H7 (cell line): ENCODE results near the gene SIN3B. TPM values are rescaled to one million over a fixed set of nuclear protein-coding genes. Genes with fewer than 3 reads are reported as not detected.

ENCODE experiments used
- DNase-seq: peaks from one replicate; pipeline ENCODE4 v3.0.0; 2012
- H3K27me3 ChIP-seq: 2 replicates; pipeline ENCODE4 v1.6.0; 2011; ENCODE audit warnings: mild to moderate bottlenecking, low read length; ENCODE audit not compliant: control insufficient read depth, insufficient read depth
- H3K36me3 ChIP-seq: replicated peaks from 2 replicates; pipeline ENCODE4 v1.5.1; 2011; ENCODE audit warnings: low read length; ENCODE audit not compliant: control insufficient read depth, insufficient read depth
- H3K4me3 ChIP-seq: 2 replicates; pipeline ENCODE4 v1.5.1; 2011; ENCODE audit warnings: low read depth, mild to moderate bottlenecking, control low read depth, low read length, moderate library complexity; ENCODE audit not compliant: insufficient read depth
- total RNA-seq: library from RNA; depleted of rRNA; stranded (reverse); fragments of >200 nt; shearing (Covaris generic); gene quantifications from 2 replicates; pipeline ENCODE4 v1.2.3, GENCODE V29; 2014

The SIN3B gene
- total RNA-seq, 1 experiment from 2014 or later: 47.3 TPM

DNA sequence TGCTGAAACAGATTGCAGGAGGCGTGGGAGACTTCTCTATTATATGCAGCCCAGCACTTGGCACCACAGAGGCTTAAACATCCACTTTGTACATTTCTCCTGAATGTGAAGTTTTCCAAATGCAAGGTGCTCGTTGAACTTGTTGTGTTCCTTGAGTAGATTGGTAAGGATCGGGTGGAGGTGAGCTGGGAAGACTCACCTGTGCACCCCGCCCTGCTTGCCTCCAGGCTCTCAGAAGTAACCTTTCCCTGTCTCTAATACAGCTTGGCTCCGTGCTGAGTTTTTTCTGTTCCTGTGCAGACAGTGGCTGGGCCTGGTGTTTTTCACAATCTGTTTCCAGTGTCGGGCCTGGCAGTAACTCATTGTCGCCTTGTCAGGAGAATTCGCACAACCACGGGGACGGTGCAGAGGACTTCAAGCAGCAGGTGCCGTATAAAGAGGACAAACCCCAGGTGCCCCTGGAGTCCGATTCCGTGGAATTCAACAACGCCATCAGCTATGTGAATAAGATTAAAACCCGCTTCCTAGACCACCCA is 12.3 kb downstream of the SIN3B start:
- H3K27me3 ChIP-seq: no peaks in the 10 kb centered on the region
- peaks cover 52% of the 10 kb centered on the region for H3K36me3 ChIP-seq
- DNase-seq: no peak
- no peak overlapping the region for H3K4me3 ChIP-seq

DNA sequence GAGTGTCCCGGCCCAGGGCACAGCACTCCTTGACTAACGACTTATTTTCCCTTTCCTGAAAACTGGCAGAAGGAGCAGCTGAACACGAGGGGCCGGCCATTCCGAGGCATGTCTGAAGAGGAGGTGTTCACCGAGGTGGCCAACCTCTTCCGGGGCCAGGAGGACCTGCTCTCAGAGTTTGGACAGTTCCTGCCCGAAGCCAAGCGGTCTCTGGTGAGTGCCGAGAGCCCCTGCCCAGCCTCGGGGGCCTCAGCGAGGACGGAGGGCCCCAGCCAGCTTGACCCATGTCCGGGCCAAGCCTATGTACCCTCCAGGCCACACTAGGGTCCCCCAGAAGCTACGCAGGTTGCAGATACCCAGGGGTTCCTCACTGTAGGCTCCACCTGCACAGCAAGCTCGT is 17.7 kb downstream of the SIN3B start:
- Histone ChIP-seq H3K27me3 (no peaks in the 10 kb centered on the region), H3K36me3 (peaks cover 56% of the 10 kb centered on the region), H3K4me3 (no peak overlapping the region)
- no peak for DNase-seq

- no peak for DNase-seq
- Histone ChIP-seq H3K4me3 (no peak overlapping the region), H3K36me3 (peaks cover 57% of the 10 kb centered on the region), H3K27me3 (no peaks in the 10 kb centered on the region)
Observed at GRCh38 chr19:16847430-16847829, 18.2 kb downstream of the SIN3B start.

DNA sequence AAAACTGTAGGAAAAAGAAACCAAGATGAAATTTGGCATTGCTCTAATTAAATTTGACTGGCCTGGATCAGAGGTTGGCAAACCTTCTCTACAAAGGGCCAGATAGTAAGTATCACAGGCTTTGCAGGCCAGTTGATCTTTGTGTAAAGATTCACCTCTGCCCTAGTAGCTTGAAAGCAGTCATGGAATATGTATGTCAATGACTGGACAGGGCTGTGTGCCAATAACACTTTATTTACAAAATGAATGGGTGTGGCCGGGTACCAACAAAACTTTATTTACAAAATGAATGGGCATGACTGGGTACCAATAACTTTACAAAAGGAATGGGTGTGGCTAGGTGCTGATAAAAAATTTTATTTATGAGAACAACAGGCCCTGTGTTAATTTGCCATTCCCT is 20.0 kb downstream of the SIN3B start:
- Histone ChIP-seq H3K4me3 (no peak overlapping the region), H3K36me3 (peaks cover 57% of the 10 kb centered on the region), H3K27me3 (no peaks in the 10 kb centered on the region)
- no peak for DNase-seq

- Histone ChIP-seq H3K4me3 (no peak overlapping the region), H3K27me3 (no peaks in the 10 kb centered on the region), H3K36me3 (peaks cover 55% of the 10 kb centered on the region)
- DNase-seq: no peak
Observed at GRCh38 chr19:16850133-16850532, 20.9 kb downstream of the SIN3B start.

DNA sequence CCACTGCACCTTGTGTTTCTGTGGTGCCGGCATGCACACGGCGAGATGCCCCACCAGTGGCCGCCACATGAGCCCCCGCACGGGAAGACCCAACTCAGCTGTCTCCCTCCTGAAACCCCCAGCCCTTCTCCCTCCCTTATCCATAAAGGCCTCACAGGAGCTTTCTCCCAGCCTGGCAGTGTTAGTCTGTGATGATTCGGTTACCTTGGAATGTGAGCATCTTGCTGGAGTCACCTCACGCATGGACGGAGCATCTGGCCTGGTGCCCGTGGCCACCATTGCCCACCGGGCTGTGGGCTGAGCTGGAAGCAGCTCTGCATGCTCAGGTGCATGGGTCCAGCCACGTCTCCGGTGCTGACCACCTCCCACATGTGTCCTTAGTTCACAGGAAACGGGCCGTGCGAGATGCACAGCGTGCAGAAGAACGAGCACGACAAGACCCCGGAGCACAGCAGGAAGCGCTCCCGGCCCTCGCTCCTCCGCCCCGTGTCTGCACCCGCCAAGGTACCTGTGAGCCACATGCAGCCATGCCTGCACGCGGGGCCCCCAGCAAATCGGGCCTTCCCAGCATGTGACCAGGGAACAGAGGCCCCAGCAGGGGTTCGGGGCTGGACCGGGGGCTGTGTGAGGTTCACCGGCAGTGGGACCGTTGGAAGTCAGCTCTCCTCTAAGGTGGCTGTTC is 22.0 kb downstream of the SIN3B start:
- Histone ChIP-seq H3K4me3 (no peak overlapping the region), H3K27me3 (no peaks in the 10 kb centered on the region), H3K36me3 (peaks cover 51% of the 10 kb centered on the region)
- peak; percentile 38 for DNase-seq

GRCh38 chr19:16853066-16853465 is 23.9 kb downstream of the SIN3B start:
- H3K36me3 ChIP-seq: peaks cover 37% of the 10 kb centered on the region
- H3K4me3 ChIP-seq: no peak overlapping the region
- no peak for DNase-seq
- no peaks in the 10 kb centered on the region for H3K27me3 ChIP-seq

DNA sequence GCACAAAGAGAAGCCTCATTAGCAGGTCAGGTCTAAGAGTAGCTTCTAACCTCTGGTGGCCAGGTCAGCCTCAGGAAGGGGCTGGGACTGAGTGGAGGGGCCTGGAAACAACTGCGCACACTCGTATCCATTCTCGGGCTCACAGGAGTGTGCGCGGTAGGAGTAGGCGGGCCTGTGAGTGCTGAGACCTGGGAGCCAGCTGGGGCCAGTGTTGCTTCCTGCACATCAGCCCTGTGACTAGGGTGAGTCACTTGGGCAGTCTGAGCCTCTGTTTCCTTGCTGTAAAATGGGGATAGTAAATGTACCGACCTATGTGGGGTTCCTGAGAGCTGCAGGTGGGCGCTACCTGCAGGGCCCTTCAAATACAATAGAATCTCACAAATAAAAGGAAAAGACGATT is 26.9 kb downstream of the SIN3B start:
- peaks cover 23% of the 10 kb centered on the region for H3K36me3 ChIP-seq

GRCh38 chr19:16859626-16860025 is 30.4 kb downstream of the SIN3B start:
- Histone ChIP-seq H3K4me3 (no peak overlapping the region), H3K36me3 (peaks cover 16% of the 10 kb centered on the region), H3K27me3 (no peaks in the 10 kb centered on the region)
- no peak for DNase-seq

More for the DNA sequence above, 26.9 kb downstream of the SIN3B start:
- peak; percentile 31 for DNase-seq
- Histone ChIP-seq H3K27me3 (no peaks in the 10 kb centered on the region), H3K4me3 (no peak overlapping the region)

DNA sequence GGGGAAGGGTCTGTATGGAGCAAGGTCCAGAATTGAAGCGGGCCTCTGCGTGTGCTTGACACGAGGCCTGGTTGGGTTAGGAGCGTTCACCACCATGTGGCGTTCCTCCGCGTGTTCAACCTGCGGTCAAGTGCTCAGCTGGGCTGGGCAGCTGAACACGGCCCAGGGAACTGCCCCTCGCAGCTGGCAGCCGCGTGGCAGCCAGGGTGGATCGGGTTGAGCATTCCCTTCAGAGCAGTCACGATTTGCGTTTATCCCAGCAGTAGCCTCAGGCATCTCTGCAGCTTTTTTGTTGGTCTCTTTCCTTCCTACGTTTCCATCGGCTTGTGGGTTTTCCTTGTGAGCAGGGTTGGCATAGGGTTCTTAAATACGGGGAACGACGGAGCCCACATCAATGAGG is 30.9 kb downstream of the SIN3B start:
- Histone ChIP-seq H3K27me3 (no peaks in the 10 kb centered on the region), H3K36me3 (peaks cover 18% of the 10 kb centered on the region), H3K4me3 (no peak overlapping the region)
- no peak for DNase-seq

- no peak for DNase-seq
- peaks cover 25% of the 10 kb centered on the region for H3K36me3 ChIP-seq
- no peak overlapping the region for H3K4me3 ChIP-seq
- H3K27me3 ChIP-seq: no peaks in the 10 kb centered on the region
Observed at GRCh38 chr19:16861011-16861410, 31.8 kb downstream of the SIN3B start.

GRCh38 chr19:16861834-16862233 is 32.6 kb downstream of the SIN3B start:
- peaks cover 31% of the 10 kb centered on the region for H3K36me3 ChIP-seq
- no peak for DNase-seq
- no peaks in the 10 kb centered on the region for H3K27me3 ChIP-seq
- H3K4me3 ChIP-seq: no peak overlapping the region

DNA sequence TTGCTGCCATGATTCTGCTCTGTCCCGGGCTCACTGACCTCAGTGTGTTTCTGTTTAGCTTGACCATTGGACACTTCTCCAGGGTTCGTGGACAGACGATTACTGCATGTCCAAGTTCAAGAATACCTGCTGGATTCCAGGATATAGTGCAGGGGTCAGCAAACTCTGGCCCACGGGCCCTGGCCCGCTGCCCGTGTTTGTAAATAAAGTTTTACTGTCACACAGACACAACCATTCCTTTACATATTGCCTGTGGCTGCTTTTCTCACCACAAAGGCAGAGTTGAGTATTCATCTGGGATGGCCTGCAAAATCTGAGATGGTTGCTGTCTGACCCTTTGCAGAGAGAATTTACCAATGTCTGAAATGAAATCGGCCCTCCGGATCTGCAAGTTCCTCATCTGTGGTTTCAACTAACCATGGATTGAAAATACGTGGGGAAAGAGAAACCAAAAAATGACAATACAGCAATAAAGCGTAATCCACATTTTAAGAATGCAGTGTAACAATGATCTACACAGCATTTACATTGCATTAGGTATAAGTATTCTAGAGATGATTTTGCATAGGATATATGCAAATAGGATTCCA is 33.7 kb downstream of the SIN3B start:
- no peaks in the 10 kb centered on the region for H3K27me3 ChIP-seq
- DNase-seq: no peak
- peaks cover 38% of the 10 kb centered on the region for H3K36me3 ChIP-seq
- no peak overlapping the region for H3K4me3 ChIP-seq

DNA sequence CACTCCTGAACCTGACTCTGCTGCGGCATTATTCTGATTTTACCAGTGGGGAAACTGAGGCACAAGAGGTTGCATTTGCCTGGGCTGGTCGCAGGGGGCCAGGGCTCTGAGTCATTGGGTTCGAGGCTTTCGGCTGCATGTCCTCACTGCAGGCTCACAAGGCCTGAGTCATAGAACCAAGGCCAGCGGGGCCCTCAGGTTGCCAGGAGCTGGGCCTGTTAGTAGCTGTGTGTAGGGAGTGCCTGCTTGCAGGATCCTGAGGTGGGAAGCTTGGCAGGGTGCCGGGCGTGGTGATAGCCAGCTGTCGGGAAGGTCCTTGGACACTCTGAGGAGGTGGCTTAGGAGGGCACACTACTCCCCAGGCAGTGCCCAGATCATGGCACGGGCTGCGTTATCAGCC is 38.0 kb downstream of the SIN3B start:
- Histone ChIP-seq H3K27me3 (no peaks in the 10 kb centered on the region), H3K36me3 (peaks cover 54% of the 10 kb centered on the region), H3K4me3 (no peak overlapping the region)
- DNase-seq: no peak

DNA sequence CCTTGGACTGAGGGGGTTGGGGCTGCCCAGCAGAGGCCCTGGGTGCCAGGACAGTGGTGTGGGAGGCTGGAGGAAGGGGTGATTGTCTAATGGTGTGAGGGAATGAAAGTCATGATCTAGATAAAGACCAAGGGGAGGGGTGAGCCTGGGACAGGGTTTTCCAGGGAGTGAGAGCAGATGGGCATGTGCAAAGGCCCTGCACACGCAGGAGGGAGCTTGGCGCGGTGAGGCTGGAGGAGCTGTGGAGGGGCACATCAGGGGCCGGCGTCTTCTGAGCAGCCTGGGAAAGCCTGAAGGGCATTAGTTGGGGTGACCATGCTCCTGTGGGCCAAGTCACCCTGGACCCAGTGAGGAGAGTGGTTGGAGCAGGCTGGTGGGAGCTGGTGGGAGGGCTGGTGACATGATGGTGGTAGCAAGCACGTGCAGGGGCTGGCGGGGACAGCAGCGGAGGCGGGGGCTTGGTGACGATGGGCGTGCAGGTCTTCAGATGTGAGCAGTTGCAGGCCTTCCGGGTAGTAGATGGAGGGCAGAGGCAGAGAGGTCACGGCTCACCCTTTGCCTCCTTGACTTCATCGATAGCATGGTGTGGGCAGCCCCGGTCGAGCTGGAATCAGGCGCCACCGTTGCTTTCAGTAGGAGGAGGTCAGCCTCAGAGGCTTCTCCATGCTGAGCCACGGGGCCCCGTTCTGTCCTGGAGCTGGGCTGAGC is 39.4 kb downstream of the SIN3B start:
- no peaks in the 10 kb centered on the region for H3K27me3 ChIP-seq
- H3K36me3 ChIP-seq: peaks cover 48% of the 10 kb centered on the region
- H3K4me3 ChIP-seq: no peak overlapping the region
- no peak for DNase-seq
